SKM-1 (cell line): ENCODE data around the gene CCDC8.
"Not testable (repeated sequence)": the region's sequence is repeated elsewhere in the genome, so short reads cannot be mapped to it uniquely, and the experiment has no call there.

Source experiments
- DNase-seq: peaks from one replicate; lab custom pipeline; 2025; ENCODE audit not compliant: unreplicated experiment; lab: John Stamatoyannopoulos, UW

CCDC8 gene

GRCh38 chr19:46383846-46384245 lies 29.5 kb downstream of the CCDC8 start:
- no peak for DNase-seq

GRCh38 chr19:46383171-46383815 lies 30.1 kb downstream of the CCDC8 start:
- no peak for DNase-seq

GRCh38 chr19:46381756-46382345 lies 31.5 kb downstream of the CCDC8 start:
- no peak for DNase-seq

GRCh38 chr19:46381346-46381745 lies 32.0 kb downstream of the CCDC8 start:
- no peak for DNase-seq

GRCh38 chr19:46380690-46381089 lies 32.7 kb downstream of the CCDC8 start:
- DNase-seq = no peak

- DNase-seq = no peak
These were observed 35.1 kb downstream of the CCDC8 start for GRCh38 chr19:46378268-46378667.

- DNase-seq = no peak
These were observed 36.9 kb downstream of the CCDC8 start for GRCh38 chr19:46376241-46377153.

GRCh38 chr19:46375476-46376067 lies 37.8 kb downstream of the CCDC8 start:
- not testable (repeated sequence) for DNase-seq

GRCh38 chr19:46374536-46375475 lies 38.6 kb downstream of the CCDC8 start:
- no peak for DNase-seq

- no peak for DNase-seq
These were observed 39.6 kb downstream of the CCDC8 start for GRCh38 chr19:46373491-46374359.

GRCh38 chr19:46372901-46373490 lies 40.4 kb downstream of the CCDC8 start:
- DNase-seq = no peak

GRCh38 chr19:46371371-46371901 lies 41.9 kb downstream of the CCDC8 start:
- no peak for DNase-seq

- no peak for DNase-seq
These were observed 43.5 kb downstream of the CCDC8 start for GRCh38 chr19:46369817-46370216.

- DNase-seq = no peak
These were observed 45.2 kb downstream of the CCDC8 start for GRCh38 chr19:46368116-46368515.

GRCh38 chr19:46367426-46367825 lies 45.9 kb downstream of the CCDC8 start:
- DNase-seq = no peak

GRCh38 chr19:46366620-46367292 lies 46.6 kb downstream of the CCDC8 start:
- DNase-seq = no peak

GRCh38 chr19:46365561-46365960 lies 47.8 kb downstream of the CCDC8 start:
- DNase-seq = no peak

- no peak for DNase-seq
These were observed 49.0 kb downstream of the CCDC8 start for GRCh38 chr19:46364359-46364758.
